Fibroblast of lung (primary cell): ENCODE measurements around the gene TATDN3.

Experiments used
- CTCF ChIP-seq, 2 donors: IDR thresholded peaks in 1 of 2; conservative IDR thresholded peaks in 1 of 2; 1 replicate in 1 of 2; 2 replicates in 1 of 2; pipeline ENCODE4 v1.5.1; 2011 to 2012; ENCODE audit warnings: low read length in 2 of 2, control low read depth in 1 of 2, inconsistent platforms in 1 of 2, low read depth in 1 of 2, mild to moderate bottlenecking in 1 of 2
- EZH2 ChIP-seq: IDR thresholded peaks from 2 replicates; pipeline ENCODE4 v1.5.1; 2012; ENCODE audit warnings: low read length, control low read depth, mild to moderate bottlenecking; ENCODE audit errors: missing control alignments

GRCh38 chr1:212782422-212783154 lies 9.1 kb upstream of the TATDN3 start:
- peak; percentile 27 to 51 for TF ChIP-seq CTCF (conservative IDR thresholded peaks at IDR 0.05 in 1 of 2, IDR thresholded peaks at IDR 0.05 in 1 of 2; ENCODE audit: low read depth in 1 of 2, low read length in 2 of 2)
- TF ChIP-seq EZH2, result no peak
